HEK293 (cell line): ENCODE data around the gene KNOP1.

Experiments
- CTCF ChIA-PET: fragments of 350-600 bp; formaldehyde crosslinking; extraction: SDS; loops from one replicate; lab custom pipeline; 2021; ENCODE audit warnings: antibody characterized with exemption; lab: Yijun Ruan, JAX
- POLR2A ChIA-PET: fragments of 300-600 bp; formaldehyde crosslinking; extraction: SDS; loops from one replicate; lab custom pipeline; 2020; ENCODE audit warnings: antibody characterized with exemption, inconsistent platforms; lab: Yijun Ruan, JAX
- H3K27ac ChIP-seq: fragments of 200-500 bp; sonication (Bioruptor generic); 2 replicates; pipeline ENCODE4 v1.5.1; 2014; ENCODE audit warnings: low read depth, low read length, control low read depth, inconsistent platforms; ENCODE audit errors: extremely low read depth
- H3K36me3 ChIP-seq, 2 experiments: fragments of 200-500 bp in 1 of 2; sonication (Bioruptor generic) in 1 of 2; 1 replicate in 1 of 2; 2 replicates in 1 of 2; pipeline ENCODE4 v1.5.1; 2014 to 2017; ENCODE audit warnings: inconsistent platforms in 2 of 2, low read length in 2 of 2; ENCODE audit not compliant: control insufficient read depth in 2 of 2, insufficient read depth in 1 of 2
- H3K4me1 ChIP-seq: fragments of 200-500 bp; sonication (Bioruptor generic); 2 replicates; pipeline ENCODE4 v1.5.1; 2014; ENCODE audit warnings: mild to moderate bottlenecking, low read length, inconsistent platforms; ENCODE audit not compliant: control insufficient read depth, insufficient read depth
- H3K4me3 ChIP-seq: 2 replicates; pipeline ENCODE4 v1.5.1; 2011; ENCODE audit warnings: low read depth, mild to moderate bottlenecking, control low read depth, low read length, moderate library complexity
- H3K9me3 ChIP-seq: fragments of 200-500 bp; sonication (Bioruptor generic); 2 replicates; pipeline ENCODE4 v1.5.1; 2014; ENCODE audit warnings: low read depth, low read length, inconsistent platforms; ENCODE audit not compliant: control insufficient read depth, insufficient read depth
- BCL6B ChIP-seq: fragments of 450-650 bp; formaldehyde crosslinking; IDR thresholded peaks from 2 replicates; pipeline ENCODE4 v1.5.1; 2017; ENCODE audit warnings: missing biosample characterization, missing genetic modification characterization
- CTCF ChIP-seq: fragments of 450-650 bp; formaldehyde crosslinking; IDR thresholded peaks from 2 replicates; pipeline ENCODE4 v1.5.1; 2016; ENCODE audit warnings: missing biosample characterization, missing genetic modification characterization
- FEZF1 ChIP-seq: fragments of 450-650 bp; formaldehyde crosslinking; IDR thresholded peaks from 2 replicates; pipeline ENCODE4 v1.5.1; 2016; ENCODE audit warnings: missing biosample characterization, missing genetic modification characterization
- MEIS1 ChIP-seq: sonication (generic); formaldehyde crosslinking; IDR thresholded peaks from 2 replicates; pipeline ENCODE4 v1.8.1; 2022; ENCODE audit warnings: missing genetic modification reagents, mild to moderate bottlenecking, borderline replicate concordance
- PRDM2 ChIP-seq: fragments of 450-650 bp; formaldehyde crosslinking; IDR thresholded peaks from 2 replicates; pipeline ENCODE4 v1.5.1; 2016; ENCODE audit warnings: missing biosample characterization, missing genetic modification characterization, borderline replicate concordance
- PRDM4 ChIP-seq: fragments of 450-650 bp; formaldehyde crosslinking; IDR thresholded peaks from 2 replicates; pipeline ENCODE4 v1.5.1; 2017; ENCODE audit warnings: missing biosample characterization, missing genetic modification characterization
- PRDM6 ChIP-seq: fragments of 450-650 bp; formaldehyde crosslinking; IDR thresholded peaks from 2 replicates; pipeline ENCODE4 v1.5.1; 2017; ENCODE audit warnings: missing biosample characterization, missing genetic modification characterization
- SCRT2 ChIP-seq: fragments of 450-650 bp; formaldehyde crosslinking; IDR thresholded peaks from 2 replicates; pipeline ENCODE4 v1.5.1; 2016; ENCODE audit warnings: missing biosample characterization, missing genetic modification characterization
- SETDB1 ChIP-seq: IDR thresholded peaks from one replicate; pipeline ENCODE4 v1.6.1; 2017; ENCODE audit warnings: mild to moderate bottlenecking, low read length, moderate library complexity, mixed read lengths; ENCODE audit not compliant: insufficient read length
- ZBTB17 ChIP-seq: fragments of 450-650 bp; formaldehyde crosslinking; IDR thresholded peaks from 2 replicates; pipeline ENCODE4 v1.5.1; 2016; ENCODE audit warnings: missing biosample characterization, missing genetic modification characterization
- ZFP41 ChIP-seq: fragments of 450-650 bp; formaldehyde crosslinking; IDR thresholded peaks from 2 replicates; pipeline ENCODE4 v1.5.1; 2016; ENCODE audit warnings: missing biosample characterization, missing genetic modification characterization, borderline replicate concordance
- ZNF10 ChIP-seq: fragments of 450-650 bp; formaldehyde crosslinking; IDR thresholded peaks from 2 replicates; pipeline ENCODE4 v1.5.1; 2017; ENCODE audit warnings: missing biosample characterization, missing genetic modification characterization
- ZNF280D ChIP-seq: fragments of 450-650 bp; formaldehyde crosslinking; IDR thresholded peaks from 2 replicates; pipeline ENCODE4 v1.5.1; 2016; ENCODE audit warnings: missing biosample characterization, missing genetic modification characterization
- ZNF404 ChIP-seq: fragments of 450-650 bp; formaldehyde crosslinking; IDR thresholded peaks from 2 replicates; pipeline ENCODE4 v1.5.1; 2017; ENCODE audit warnings: missing biosample characterization, missing genetic modification characterization
- ZNF585B ChIP-seq: fragments of 450-650 bp; formaldehyde crosslinking; IDR thresholded peaks from 2 replicates; pipeline ENCODE4 v1.5.1; 2016; ENCODE audit warnings: missing biosample characterization, missing genetic modification characterization
- ZNF670 ChIP-seq: fragments of 450-650 bp; formaldehyde crosslinking; IDR thresholded peaks from 2 replicates; pipeline ENCODE4 v1.5.1; 2016; ENCODE audit warnings: missing biosample characterization, missing genetic modification characterization, low read depth
- ZSCAN23 ChIP-seq: fragments of 450-650 bp; formaldehyde crosslinking; IDR thresholded peaks from 2 replicates; pipeline ENCODE4 v1.5.1; 2016; ENCODE audit warnings: missing biosample characterization, missing genetic modification characterization

The KNOP1 gene

GRCh38 chr16:19767497-19767896 lies 49.5 kb upstream of the KNOP1 start (continued):
- TF ChIP-seq PRDM2 (tag by site-specific recombination) (no peak), BCL6B (tag by site-specific recombination) (no peak), ZNF280D (no peak), ZNF670 (tag by site-specific recombination) (no peak), ZNF10 (tag by site-specific recombination) (no peak)

GRCh38 chr16:19766988-19767387 lies 49.0 kb upstream of the KNOP1 start:
- Histone ChIP-seq H3K4me1 (no peaks in the 10 kb centered on the region), H3K27ac (no peak overlapping the region), H3K9me3 (no peaks in the 10 kb centered on the region), H3K36me3 (no peaks in the 10 kb centered on the region; a peak in 1 of 3 replicates), H3K4me3 (no peak overlapping the region)
- ChIA-PET POLR2A (no interaction called here), CTCF (no interaction called here)
- TF ChIP-seq ZFP41, result no peak

GRCh38 chr16:19766554-19766884 lies 48.5 kb upstream of the KNOP1 start:
- ChIA-PET POLR2A (no interaction called here), CTCF (no interaction called here)
- TF ChIP-seq ZBTB17 (tag by site-specific recombination) (no peak), CTCF (tag by site-specific recombination) (no peak), SETDB1 (no peak), FEZF1 (no peak), SCRT2 (tag by site-specific recombination) (no peak), ZNF585B (tag by site-specific recombination) (no peak), MEIS1 (CRISPR knock-in tag) (no peak), ZNF404 (tag by site-specific recombination) (no peak), ZSCAN23 (tag by site-specific recombination) (no peak), PRDM4 (tag by site-specific recombination) (no peak), PRDM6 (no peak)

More at GRCh38 chr16:19766554-19766884, 48.5 kb upstream of the KNOP1 start:
- H3K36me3 ChIP-seq, result no peaks in the 10 kb centered on the region; a peak in 1 of 3 replicates
- no peaks in the 10 kb centered on the region for H3K9me3 ChIP-seq
- no peak overlapping the region for H3K4me3 ChIP-seq
- no peak overlapping the region for H3K27ac ChIP-seq
- H3K4me1 ChIP-seq, result no peaks in the 10 kb centered on the region
